Measurements from ENCODE around the gene BPTF.
"Not testable (repeated sequence)": the region's sequence is repeated elsewhere in the genome, so short reads cannot be mapped to it uniquely, and the experiment has no call there.

The BPTF gene, protein sequence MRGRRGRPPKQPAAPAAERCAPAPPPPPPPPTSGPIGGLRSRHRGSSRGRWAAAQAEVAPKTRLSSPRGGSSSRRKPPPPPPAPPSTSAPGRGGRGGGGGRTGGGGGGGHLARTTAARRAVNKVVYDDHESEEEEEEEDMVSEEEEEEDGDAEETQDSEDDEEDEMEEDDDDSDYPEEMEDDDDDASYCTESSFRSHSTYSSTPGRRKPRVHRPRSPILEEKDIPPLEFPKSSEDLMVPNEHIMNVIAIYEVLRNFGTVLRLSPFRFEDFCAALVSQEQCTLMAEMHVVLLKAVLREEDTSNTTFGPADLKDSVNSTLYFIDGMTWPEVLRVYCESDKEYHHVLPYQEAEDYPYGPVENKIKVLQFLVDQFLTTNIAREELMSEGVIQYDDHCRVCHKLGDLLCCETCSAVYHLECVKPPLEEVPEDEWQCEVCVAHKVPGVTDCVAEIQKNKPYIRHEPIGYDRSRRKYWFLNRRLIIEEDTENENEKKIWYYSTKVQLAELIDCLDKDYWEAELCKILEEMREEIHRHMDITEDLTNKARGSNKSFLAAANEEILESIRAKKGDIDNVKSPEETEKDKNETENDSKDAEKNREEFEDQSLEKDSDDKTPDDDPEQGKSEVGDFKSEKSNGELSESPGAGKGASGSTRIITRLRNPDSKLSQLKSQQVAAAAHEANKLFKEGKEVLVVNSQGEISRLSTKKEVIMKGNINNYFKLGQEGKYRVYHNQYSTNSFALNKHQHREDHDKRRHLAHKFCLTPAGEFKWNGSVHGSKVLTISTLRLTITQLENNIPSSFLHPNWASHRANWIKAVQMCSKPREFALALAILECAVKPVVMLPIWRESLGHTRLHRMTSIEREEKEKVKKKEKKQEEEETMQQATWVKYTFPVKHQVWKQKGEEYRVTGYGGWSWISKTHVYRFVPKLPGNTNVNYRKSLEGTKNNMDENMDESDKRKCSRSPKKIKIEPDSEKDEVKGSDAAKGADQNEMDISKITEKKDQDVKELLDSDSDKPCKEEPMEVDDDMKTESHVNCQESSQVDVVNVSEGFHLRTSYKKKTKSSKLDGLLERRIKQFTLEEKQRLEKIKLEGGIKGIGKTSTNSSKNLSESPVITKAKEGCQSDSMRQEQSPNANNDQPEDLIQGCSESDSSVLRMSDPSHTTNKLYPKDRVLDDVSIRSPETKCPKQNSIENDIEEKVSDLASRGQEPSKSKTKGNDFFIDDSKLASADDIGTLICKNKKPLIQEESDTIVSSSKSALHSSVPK (N-terminal part only)

DNA sequence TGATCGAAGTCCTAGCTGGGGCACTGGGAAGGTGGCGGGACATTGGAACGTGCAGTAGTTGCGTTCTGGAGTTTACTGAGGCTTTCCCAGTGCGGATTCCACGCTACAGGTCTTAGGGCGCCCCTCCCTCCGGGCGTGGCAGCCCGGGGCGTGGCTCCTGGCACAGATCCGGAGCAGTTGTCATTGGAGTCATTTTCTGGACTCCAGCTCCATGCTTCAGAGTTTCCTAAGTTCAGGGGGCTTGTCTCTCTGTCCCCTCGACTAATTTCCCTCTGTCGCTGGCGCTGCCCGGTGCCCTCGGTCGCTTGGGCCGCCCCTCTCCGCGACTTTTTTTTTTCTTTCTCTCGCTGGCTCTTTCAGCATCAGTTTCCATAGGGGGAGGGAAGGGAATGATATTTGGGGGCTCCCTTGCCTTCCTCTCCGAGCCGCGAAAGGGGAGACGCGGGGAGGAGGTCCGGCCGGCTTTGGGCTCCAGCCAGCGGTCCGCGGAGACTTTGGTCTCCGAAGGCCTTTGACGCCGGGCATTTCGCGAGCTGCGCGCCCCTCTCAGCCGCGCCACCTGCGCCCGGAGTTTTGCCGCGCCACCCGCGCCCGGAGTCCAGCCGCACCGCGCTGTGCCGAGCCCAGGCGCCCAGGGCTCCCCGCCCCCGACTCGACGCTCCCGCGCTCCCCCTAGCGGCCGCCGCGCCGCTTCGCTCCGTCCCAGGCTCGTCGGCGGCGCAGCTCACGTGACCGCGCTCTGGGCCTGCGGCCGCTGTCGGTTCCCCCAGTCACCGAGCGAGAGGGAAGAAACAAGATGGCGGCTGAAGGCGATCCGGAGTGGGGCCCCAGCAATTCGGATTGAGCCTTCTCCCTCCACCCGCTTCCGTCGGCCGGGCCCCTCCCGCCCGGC lies at the start of gene BPTF:
TSS of gene BPTF (plus strand) at position 769 of the 892 bp plus-strand sequence. CDS start 222 bp downstream, outside the sequence.
- peak; percentile 88 for DNase-seq

DNA sequence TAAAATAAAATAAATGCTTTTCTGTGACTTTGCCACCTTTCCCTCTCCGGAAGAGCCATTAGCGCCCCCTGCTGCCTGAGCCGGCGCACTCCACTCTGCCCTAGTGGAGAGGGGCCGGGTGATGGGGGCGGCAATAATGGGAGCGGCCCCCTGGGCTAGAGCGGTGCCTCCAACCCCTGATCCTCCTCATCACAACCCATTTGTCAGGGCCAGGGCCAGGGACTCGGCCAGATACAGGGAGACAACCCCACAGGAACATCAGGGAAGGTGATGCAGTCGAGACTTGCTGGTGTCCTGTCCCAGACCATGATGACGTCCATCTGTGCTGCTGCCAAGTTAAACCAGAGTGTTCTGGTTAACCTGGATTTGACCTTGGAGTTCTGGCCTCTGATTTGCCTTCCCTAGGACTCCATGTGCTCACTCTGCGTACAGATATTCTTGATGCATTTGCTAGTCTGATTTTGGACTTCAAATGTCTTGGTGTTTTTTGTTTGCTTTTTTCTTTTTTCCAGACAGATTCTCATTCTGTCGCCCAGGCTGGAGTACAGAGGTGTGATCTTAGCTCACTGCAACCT lies 46.1 kb upstream of the BPTF start:
- peak; percentile 52 for DNase-seq

DNA sequence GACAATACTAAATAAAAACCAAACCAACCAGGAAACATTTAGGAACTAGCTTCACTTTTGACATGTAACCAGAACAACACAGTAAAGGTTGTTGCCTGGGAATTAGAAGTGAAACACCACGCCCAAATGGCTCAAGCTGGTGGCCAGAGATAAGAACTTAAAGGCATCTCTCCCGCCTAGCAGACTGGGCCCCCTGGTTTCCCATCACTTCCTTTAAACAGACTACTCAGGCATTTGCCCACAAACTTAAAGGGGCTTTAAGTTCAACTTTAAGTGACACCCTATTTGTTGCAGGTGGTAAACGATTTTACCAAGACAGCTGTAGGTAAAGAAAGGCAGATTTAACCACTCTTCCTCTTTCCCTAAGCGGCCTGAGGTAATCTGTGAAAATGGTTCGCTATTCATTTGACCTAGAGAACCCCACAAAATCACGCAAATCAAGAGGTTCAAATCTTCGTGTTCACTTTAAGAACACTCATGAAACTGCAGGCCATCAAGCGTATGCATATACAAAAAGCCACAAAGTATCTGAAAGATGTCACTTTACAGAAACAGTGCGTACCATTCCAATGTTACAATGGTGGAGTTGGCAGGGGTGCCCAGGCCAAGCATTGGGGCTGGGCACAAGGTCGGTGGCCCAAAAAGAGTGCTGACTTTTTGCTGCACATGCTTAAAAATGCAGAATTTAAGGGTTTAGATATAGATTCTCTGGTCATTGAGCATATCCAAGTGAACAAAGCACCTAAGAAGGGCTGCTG lies 40.8 kb upstream of the BPTF start:
- DNase-seq, result no peak

DNA sequence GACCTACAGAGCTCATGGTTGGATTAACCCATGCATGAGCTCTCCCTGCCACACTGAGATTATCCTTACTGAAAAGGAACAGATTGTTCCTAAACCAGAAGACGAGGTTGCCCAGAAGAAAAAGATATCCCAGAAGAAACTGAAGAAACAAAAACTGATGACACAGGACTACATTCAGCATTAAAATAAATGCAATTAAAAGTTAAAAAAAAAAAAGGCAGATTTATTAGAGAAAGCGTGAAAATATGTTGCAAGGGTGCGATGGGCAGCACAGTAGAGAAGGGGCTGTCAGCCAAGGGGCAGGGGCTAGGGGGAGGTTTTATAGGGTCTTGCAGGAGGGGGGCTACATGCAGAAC lies 40.2 kb upstream of the BPTF start:
- no peak for DNase-seq

DNA sequence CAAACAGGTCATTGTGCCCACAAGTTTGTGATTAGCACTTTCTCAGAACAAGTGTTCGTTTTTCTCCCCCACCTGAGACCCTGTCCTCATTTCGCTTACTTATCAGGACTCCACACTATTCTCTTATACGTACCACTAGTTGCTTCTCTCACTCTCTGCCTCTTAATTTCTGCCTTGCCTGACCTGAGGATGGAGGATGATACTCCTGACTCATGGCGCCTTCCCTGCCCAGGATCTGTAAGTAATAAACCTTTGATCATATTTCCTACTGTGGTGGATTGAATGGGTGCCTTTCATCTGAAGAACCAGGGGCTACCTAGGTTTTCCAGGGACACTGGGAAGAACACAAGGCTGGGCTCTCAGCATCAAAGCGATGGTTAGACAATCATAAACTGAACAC lies 39.8 kb upstream of the BPTF start:
- DNase-seq, result no peak

DNA sequence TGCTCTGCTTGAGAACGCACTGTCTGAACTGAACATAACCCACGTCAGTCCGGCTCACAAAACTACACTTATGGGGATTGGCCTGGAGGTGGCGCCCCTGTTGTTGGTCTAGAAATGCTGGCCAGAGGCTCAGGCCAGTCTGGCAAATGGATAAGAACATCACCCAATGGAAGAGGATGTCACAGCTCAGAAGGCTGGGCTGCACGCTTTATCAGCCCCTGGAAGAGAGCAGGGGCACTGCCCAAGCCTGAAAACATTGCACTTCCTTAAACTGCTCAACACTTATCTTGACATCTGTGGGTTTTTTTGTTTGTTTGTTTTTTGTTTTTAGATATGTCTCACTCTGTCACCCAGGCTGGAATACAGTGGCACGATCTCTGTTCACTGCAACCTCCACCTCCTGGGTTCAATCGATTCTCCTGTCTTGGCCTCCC lies 24.8 kb upstream of the BPTF start:
- DNase-seq, result peak; percentile 69

DNA sequence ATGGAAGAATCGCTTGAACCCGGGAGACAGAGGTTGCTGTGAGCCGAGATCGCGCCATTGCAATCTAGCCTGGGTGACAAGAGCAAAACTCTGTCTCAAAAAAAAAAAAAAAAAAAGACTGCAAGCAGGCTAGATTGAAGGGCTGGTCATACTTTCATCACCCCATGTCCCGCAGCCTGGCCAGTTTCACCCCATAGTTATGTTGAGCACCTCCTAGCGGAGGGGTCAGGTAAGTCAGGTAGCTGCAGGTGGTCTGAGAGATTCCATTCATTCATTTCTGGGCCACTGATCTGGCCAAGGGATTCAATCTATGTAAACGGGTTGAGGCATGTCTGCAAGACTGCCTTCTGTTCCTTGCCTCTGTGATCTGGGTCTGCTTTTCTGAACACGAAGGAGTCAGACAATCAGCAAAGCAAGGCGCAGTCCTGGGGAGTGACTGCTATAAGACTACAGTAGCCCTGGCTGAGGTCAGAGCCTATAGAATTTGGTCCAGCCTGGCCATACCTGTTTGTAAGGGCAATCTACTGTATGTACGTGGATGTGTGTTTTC lies 23.6 kb upstream of the BPTF start:
- DNase-seq, result no peak

DNA sequence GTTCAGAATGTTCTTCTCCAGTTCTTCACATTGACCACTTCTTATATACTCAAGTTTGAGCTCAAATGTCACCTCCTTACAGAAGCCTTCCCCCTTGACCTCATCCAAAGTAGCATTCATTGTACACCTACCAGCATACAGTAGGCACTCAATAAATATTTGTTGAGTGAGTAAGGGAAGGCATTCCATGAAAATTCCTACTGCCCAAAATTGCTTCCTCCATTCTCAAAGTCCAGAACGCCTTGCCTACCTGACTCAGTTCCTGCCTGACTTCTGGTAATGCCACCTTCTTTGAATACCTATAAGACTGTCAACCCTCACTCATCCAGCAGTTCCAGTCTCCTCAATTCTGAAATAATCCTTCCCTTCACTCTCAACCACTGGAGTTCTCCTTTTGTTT lies 14.8 kb upstream of the BPTF start:
- DNase-seq, result no peak

DNA sequence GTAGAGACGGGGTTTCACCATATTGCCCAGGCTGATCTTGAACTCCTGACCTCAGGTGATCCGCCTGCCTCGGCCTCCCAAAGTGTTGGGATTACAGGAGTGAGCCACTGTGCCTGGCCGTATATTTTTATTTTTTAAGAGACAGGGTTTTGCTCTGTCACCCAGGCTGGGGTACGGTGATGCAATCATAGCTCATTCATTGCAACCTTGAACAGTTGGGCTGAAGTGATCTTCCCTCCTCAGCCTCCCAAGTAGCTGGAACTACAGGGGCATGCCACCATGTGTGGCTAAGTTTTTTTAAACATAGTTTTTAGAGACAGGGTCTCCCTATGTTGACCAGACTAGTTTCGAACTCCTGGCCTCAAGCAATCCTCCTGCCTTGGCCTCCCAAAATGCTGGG lies 12.9 kb upstream of the BPTF start:
- DNase-seq, result not testable (repeated sequence)

DNA sequence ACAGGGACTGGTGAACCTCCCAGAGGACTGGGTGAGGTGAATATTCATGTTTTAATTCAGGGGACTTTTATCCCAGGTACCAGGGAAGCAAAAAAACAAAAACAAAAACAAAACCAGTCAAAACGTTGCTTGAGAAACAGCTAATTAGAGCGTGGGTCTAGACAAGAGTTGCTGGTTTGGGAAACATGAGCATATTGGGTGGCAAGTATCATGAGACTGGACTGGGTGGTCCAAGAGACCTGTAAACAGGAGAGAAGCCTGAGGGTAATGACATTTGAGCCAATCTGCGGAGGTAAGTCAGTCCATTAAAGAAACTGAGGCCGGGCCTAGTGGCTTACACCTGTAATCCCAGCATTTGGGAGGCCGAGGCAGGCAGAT lies 11.5 kb upstream of the BPTF start:
- DNase-seq, result no peak

DNA sequence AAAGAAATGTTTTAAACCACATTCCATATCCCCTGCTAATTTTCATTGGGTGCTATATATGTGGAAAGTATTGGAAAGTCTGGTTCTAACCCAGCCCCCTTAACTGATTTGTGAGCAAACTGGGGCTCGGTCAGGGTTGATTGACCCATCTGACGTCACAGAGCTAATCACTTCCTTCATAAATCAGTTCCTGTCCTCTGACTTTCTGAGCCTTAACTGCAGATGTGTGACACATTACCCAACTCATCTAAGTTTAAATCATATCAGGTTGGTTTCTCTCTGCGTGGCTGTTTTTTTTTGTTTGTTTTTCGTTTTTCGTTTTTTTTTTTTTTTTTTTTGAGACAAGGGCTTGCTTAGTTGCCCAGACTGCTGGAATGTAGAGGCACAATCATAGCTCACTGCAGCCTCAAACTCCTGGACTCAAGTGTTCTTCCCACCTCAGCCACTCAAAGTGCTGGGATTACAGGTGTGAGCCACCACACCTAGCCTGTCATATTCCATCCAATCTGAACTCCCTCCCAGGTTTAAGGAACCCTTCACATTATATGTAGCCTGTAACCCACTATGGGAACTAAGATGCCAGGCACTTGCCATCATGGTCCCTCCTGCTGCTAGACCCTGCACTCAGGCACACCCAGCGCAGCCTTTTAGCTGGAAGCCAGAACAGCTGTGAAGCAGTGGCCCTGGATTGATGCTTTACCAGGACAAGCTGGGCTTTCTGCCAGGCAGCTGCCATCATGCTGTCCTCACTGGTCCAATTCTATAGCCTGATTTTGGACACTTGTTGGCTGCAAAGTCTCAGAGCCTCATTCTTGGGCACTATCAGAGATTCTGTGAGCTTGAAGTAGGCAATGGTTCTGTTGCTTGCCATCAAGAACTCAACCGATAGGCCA lies 6.9 kb upstream of the BPTF start:
- DNase-seq, result no peak

DNA sequence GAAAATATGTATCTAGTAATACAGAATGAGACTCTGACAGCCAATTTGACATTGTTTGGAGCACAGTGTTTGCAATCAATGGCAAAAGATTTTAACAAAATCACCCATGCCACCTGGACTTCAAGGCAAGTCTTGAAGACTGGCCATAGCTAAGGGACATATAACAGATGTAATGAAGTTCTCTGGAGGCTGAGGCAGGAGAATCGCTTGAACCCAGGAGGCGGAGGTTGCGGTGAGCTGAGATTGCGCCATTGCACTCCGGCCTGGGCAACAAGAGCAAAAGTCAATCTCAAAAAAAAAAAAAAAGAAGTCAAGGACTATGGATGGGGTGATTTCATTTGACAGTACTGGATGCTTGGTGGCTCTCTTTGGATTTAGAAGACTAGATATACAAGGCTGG lies 5.6 kb upstream of the BPTF start:
- no peak for DNase-seq

DNA sequence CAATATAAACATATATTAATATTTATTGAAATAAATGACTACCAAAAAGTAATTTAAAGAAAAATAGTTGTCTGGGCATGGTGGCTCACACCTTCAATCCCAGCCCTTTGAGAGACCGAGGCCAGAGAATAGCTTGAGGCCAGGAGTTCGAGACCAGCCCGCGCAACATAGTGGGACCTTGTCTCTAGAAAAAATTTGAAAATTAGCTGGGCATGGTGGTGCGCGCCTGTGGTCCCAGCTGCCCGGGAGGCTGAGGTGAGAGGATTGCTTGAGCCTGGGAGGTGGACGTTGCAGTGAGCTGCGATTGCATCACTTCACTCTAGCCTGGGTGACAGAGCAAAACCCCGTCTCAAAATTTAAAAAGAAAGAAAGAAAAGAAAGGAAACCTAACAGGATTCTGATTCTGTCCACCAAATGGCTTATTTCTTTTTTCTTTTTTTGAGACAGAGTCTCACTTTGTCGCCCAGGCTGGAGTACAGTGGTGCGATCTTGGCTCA lies 3.4 kb upstream of the BPTF start:
- DNase-seq, result no peak

DNA sequence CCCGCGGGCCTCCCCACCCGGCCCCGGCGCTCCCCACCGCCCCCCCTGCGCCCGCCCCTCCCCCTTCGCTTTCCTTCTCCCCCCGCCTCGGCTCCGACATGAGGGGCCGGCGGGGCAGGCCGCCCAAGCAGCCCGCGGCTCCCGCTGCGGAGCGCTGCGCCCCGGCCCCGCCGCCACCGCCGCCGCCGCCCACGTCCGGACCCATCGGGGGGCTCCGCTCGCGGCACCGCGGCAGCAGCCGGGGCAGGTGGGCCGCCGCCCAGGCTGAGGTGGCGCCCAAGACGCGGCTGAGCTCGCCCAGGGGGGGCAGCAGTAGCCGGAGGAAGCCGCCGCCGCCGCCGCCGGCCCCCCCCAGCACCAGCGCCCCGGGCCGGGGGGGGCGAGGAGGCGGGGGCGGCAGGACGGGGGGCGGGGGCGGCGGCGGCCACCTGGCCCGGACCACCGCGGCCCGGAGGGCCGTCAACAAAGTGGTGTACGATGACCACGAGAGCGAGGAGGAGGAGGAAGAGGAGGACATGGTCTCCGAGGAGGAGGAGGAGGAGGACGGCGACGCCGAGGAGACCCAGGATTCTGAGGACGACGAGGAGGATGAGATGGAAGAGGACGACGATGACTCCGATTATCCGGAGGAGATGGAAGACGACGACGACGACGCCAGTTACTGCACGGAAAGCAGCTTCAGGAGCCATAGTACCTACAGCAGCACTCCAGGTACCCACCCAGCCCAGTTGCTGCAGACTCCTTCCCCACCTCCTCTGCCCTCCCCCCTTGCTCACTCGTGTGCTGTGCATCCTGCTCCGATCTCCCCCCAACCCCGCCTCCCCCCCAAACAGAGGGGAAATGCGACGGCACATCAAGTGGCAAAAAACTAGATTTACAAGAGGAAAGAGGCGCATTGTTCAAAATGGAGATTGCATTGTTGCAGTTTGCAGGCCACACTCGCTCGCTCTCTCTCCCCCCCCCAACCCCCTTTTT lies 611 bp downstream of the BPTF start:
- peak; percentile 13 for DNase-seq

DNA sequence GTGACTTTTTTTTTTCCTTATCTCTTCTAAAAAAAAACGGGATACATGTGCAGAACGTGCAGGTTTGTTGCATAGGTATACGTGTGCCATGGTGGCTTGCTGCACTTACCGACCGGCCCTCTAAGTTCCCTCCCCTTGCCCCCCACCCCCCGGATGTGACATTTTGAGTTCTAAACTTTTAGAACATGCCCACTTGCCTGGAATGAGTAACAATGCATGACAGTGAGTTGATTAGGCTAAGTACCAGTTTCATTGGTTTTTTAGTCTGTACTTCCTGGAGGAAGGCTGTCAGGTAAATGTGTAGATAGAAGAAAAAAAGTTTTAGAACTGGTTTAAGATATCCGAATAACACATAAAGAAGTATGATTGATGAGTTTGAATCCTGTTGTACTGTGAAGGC lies 4.0 kb downstream of the BPTF start:
- DNase-seq, result no peak

DNA sequence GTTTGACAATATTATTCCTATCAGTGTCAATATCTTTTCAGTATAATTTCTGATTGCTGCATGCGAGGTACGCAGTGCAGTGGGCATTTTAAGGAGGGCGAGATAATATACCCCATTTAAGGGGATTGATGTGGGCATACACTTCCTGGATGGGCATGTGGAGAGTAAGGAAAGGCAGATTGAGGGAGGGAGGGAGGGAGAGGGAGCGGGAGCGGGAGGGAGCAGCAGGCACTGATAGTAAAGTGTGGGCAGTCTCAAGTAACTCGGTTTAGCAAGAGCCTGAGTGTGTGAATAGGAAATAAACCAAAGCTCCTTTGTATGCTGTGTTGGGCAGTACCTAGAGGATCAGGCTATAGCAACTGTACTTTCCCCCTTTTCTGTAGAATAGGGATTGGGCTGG lies 5.1 kb downstream of the BPTF start:
- DNase-seq, result no peak

DNA sequence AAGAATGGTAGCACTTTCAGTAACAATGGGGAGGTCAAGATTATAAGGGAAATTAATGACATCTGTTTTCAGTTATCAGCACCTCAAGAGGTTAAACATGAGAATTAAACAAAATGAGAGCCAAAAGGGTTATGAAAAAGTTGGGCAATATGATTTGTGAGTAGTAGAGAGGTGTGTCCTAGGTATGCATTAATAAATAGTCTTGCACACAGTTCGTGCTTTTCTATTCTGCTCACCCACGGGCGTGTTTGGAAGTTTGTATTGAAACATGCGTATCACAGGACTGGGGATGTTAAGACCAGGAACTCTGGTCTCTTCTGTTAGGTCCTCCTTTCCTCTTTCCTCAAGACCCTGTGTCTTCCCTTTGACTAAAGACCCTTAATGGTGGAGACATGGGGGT lies 6.0 kb downstream of the BPTF start:
- peak; percentile 24 for DNase-seq

DNA sequence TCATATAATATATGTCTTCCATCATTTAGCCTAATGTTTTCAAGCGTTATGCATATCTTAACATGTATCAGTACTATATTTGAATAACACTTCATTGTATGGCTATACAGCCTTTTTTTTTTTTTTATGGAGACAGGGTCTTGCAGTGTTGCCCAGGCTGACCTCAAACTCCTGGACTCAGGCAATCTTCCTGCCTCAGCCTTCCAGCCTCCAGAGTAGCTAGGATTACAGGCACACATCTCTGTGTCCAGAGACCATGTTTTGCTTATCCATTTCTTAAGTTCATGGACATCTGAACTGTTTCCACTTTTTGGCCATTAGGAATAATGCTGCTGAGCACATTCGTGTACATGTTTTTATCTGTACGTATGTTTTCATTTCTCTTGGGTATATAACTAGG lies 7.8 kb downstream of the BPTF start:
- DNase-seq, result no peak
